Transverse colon (tissue), 4 donors: ENCODE results near the gene KRT14.

ENCODE experiments used
- EP300 ChIP-seq: sonication (generic); formaldehyde crosslinking; IDR thresholded peaks from one replicate; pipeline ENCODE4 v1.6.1; 2017; ENCODE audit warnings: antibody characterized with exemption, low read depth
- POLR2A ChIP-seq: fragments of 450-650 bp; IDR thresholded peaks from one replicate; pipeline ENCODE4 v1.6.1; 2016; ENCODE audit warnings: antibody characterized with exemption, mild to moderate bottlenecking, moderate library complexity
- POLR2AphosphoS5 ChIP-seq, 3 donors: sonication (generic); formaldehyde crosslinking; IDR thresholded peaks; one replicate each; pipeline ENCODE4 v1.6.1; 2016; ENCODE audit warnings: antibody characterized with exemption in 3 of 3
- TF ChIP-seq, protein P1 (sequence below), 5 experiments: fragments of 200-600 bp in 3 of 5; fragments of 450-650 bp in 2 of 5; sonication (generic) in 3 of 5; IDR thresholded peaks; 1 replicate in 2 of 5; 2 replicates in 3 of 5; pipeline ENCODE4 v1.5.1; 2016 to 2017; ENCODE audit warnings: antibody characterized with exemption in 5 of 5, inconsistent platforms in 3 of 5, mild to moderate bottlenecking in 2 of 5, moderate library complexity in 1 of 5

DNA sequence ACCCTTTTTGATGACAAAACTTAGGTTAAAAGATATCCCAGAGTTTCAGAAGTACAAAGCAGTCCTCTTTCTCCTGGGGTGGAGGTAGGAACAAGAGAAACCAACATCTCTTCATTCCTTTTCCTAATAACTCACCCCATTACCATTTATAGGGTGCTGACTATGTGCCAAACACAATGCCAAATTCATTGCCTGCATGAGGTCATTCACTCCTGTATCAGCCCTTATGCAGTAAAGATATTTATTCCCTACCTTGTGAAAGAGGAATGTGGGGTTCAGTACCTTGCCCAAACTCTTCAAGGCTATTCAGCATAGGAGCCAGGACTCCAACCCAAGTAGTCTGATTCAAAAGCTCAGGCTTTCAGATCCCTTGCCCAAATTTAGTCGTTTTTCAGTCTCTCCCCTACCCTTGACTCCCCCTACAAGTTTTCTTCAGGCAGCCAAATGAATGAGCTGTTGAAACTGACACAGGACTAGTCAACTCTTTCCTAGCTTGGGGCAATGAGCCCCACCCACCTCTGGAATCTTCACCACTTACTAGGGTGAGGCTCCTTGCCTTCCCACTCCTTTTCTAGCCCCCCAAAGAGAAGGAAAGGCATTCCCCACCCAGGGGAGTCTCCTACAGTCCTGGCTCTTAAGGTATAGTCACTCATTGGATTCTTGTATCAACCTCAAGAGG lies 5.9 kb downstream of the KRT14 start:
- TF ChIP-seq POLR2AphosphoS5 (IDR thresholded peaks at IDR 0.05) (no peak), POLR2A (no peak), EP300 (no peak)
- TF ChIP-seq, protein P1, sequence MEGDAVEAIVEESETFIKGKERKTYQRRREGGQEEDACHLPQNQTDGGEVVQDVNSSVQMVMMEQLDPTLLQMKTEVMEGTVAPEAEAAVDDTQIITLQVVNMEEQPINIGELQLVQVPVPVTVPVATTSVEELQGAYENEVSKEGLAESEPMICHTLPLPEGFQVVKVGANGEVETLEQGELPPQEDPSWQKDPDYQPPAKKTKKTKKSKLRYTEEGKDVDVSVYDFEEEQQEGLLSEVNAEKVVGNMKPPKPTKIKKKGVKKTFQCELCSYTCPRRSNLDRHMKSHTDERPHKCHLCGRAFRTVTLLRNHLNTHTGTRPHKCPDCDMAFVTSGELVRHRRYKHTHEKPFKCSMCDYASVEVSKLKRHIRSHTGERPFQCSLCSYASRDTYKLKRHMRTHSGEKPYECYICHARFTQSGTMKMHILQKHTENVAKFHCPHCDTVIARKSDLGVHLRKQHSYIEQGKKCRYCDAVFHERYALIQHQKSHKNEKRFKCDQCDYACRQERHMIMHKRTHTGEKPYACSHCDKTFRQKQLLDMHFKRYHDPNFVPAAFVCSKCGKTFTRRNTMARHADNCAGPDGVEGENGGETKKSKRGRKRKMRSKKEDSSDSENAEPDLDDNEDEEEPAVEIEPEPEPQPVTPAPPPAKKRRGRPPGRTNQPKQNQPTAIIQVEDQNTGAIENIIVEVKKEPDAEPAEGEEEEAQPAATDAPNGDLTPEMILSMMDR (IDR thresholded peaks at IDR 0.05): no peak
